ENCODE data around the gene G6PC3.
A peak's percentile ranks its signal among the peaks of the same experiment; 100 is the strongest.
"Not testable (repeated sequence)": the region's sequence is repeated elsewhere in the genome, so short reads cannot be mapped to it uniquely, and the experiment has no call there.

Gene G6PC3

GRCh38 chr17:44070455-44071197 lies at the start of gene G6PC3:
Gene G6PC3 (plus strand): TSS chr17:44070735. CDS start chr17:44070966, 231 bp downstream.
- DNase-seq = peak; percentile 97

- not testable (repeated sequence) for DNase-seq
These were observed 49.3 kb upstream of the G6PC3 start for GRCh38 chr17:44021227-44021626.

GRCh38 chr17:44022246-44022645 lies 48.3 kb upstream of the G6PC3 start:
- DNase-seq = no peak

- DNase-seq = no peak
These were observed 46.8 kb upstream of the G6PC3 start for GRCh38 chr17:44023545-44024270.

GRCh38 chr17:44024271-44024663 lies 46.3 kb upstream of the G6PC3 start:
- DNase-seq = no peak

- no peak for DNase-seq
These were observed 45.7 kb upstream of the G6PC3 start for GRCh38 chr17:44024853-44025252.

- no peak for DNase-seq
These were observed 40.8 kb upstream of the G6PC3 start for GRCh38 chr17:44029736-44030135.

- DNase-seq = no peak
These were observed 40.1 kb upstream of the G6PC3 start for GRCh38 chr17:44030482-44030881.

- no peak for DNase-seq
These were observed 36.6 kb upstream of the G6PC3 start for GRCh38 chr17:44033861-44034408.

GRCh38 chr17:44034688-44035087 lies 35.8 kb upstream of the G6PC3 start:
- DNase-seq = not testable (repeated sequence)

- no peak for DNase-seq
These were observed 33.1 kb upstream of the G6PC3 start for GRCh38 chr17:44037471-44037870.

GRCh38 chr17:44038604-44039011 lies 31.9 kb upstream of the G6PC3 start:
- DNase-seq = no peak

GRCh38 chr17:44039829-44040635 lies 30.5 kb upstream of the G6PC3 start:
- no peak for DNase-seq

GRCh38 chr17:44043272-44043696 lies 27.3 kb upstream of the G6PC3 start:
- DNase-seq = no peak

- no peak for DNase-seq
These were observed 26.5 kb upstream of the G6PC3 start for GRCh38 chr17:44044071-44044470.

- no peak for DNase-seq
These were observed 25.0 kb upstream of the G6PC3 start for GRCh38 chr17:44045486-44045885.

GRCh38 chr17:44046893-44047292 lies 23.6 kb upstream of the G6PC3 start:
- peak in 1 of 2 experiments; percentile 4 for DNase-seq

GRCh38 chr17:44049294-44050060 lies 21.1 kb upstream of the G6PC3 start:
- no peak for DNase-seq

- no peak for DNase-seq
These were observed 17.2 kb upstream of the G6PC3 start for GRCh38 chr17:44053125-44053872.

- DNase-seq = no peak
These were observed 11.2 kb upstream of the G6PC3 start for GRCh38 chr17:44059101-44059892.

GRCh38 chr17:44061446-44061845 lies 9.1 kb upstream of the G6PC3 start:
- DNase-seq = no peak
